ENCODE data around the gene NEDD8.

NEDD8 gene

GRCh38 chr14:24192933-24193332 lies 39.2 kb downstream of the NEDD8 start:
- Mint-ChIP-seq H3K9me3 (no peaks in the 10 kb centered on the region), H3K4me3 (no peak overlapping the region), H3K27me3 (no peaks in the 10 kb centered on the region), H3K36me3 (ENCODE audit: low read depth) (peaks cover 37% of the 10 kb centered on the region), H3K4me1 (ENCODE audit: low read depth) (peaks cover 61% of the 10 kb centered on the region), H3K27ac (no peak overlapping the region)

GRCh38 chr14:24190416-24190815 lies 41.8 kb downstream of the NEDD8 start:
- Mint-ChIP-seq H3K4me1 (ENCODE audit: low read depth) (peaks cover 59% of the 10 kb centered on the region), H3K36me3 (ENCODE audit: low read depth) (peaks cover 47% of the 10 kb centered on the region), H3K4me3 (no peak overlapping the region), H3K27ac (no peak overlapping the region), H3K9me3 (no peaks in the 10 kb centered on the region), H3K27me3 (no peaks in the 10 kb centered on the region)

- peak overlapping the region; percentile 90 for H3K4me3 Mint-ChIP-seq
- H3K36me3 Mint-ChIP-seq (ENCODE audit: low read depth) = peaks cover 50% of the 10 kb centered on the region
- peak overlapping the region; percentile 95 for H3K27ac Mint-ChIP-seq
- peaks cover 53% of the 10 kb centered on the region for H3K4me1 Mint-ChIP-seq (ENCODE audit: low read depth)
- no peaks in the 10 kb centered on the region for H3K9me3 Mint-ChIP-seq
- no peaks in the 10 kb centered on the region for H3K27me3 Mint-ChIP-seq
Observed at GRCh38 chr14:24189460-24189859, 42.7 kb downstream of the NEDD8 start.

- Mint-ChIP-seq H3K9me3 (no peaks in the 10 kb centered on the region), H3K27ac (peak overlapping the region; percentile 95), H3K36me3 (ENCODE audit: low read depth) (peaks cover 50% of the 10 kb centered on the region), H3K4me3 (peak overlapping the region; percentile 90), H3K4me1 (ENCODE audit: low read depth) (peaks cover 48% of the 10 kb centered on the region), H3K27me3 (no peaks in the 10 kb centered on the region)
Observed at GRCh38 chr14:24189059-24189375, 43.1 kb downstream of the NEDD8 start.

- H3K27ac Mint-ChIP-seq = peak within 1 kb of the TSS; percentile 95
- H3K9me3 Mint-ChIP-seq = no peaks in the 10 kb centered on the region
- H3K4me3 Mint-ChIP-seq = peak within 1 kb of the TSS; percentile 90
- no peaks in the 10 kb centered on the region for H3K27me3 Mint-ChIP-seq
- peaks cover 53% of the 10 kb centered on the region for H3K36me3 Mint-ChIP-seq (ENCODE audit: low read depth)
- H3K4me1 Mint-ChIP-seq (ENCODE audit: low read depth) = peaks cover 46% of the 10 kb centered on the region
Observed at GRCh38 chr14:24188251-24189058, 43.7 kb downstream of the NEDD8 start, which contains the start of gene IPO4. Gene IPO4 (minus strand): TSS chr14:24188816. CDS start chr14:24188787, 29 bp downstream.

GRCh38 chr14:24187539-24187915 lies 44.6 kb downstream of the NEDD8 start:
- Mint-ChIP-seq H3K36me3 (ENCODE audit: low read depth) (peaks cover 53% of the 10 kb centered on the region), H3K9me3 (no peaks in the 10 kb centered on the region), H3K27ac (peak overlapping the region; percentile 95), H3K27me3 (no peaks in the 10 kb centered on the region), H3K4me3 (peak overlapping the region; percentile 90), H3K4me1 (ENCODE audit: low read depth) (peaks cover 39% of the 10 kb centered on the region)

GRCh38 chr14:24186831-24187538 lies 45.2 kb downstream of the NEDD8 start:
- no peaks in the 10 kb centered on the region for H3K27me3 Mint-ChIP-seq
- H3K36me3 Mint-ChIP-seq (ENCODE audit: low read depth) = peaks cover 54% of the 10 kb centered on the region
- H3K9me3 Mint-ChIP-seq = no peaks in the 10 kb centered on the region
- peaks cover 34% of the 10 kb centered on the region for H3K4me1 Mint-ChIP-seq (ENCODE audit: low read depth)
- H3K4me3 Mint-ChIP-seq = peak overlapping the region; percentile 90
- peak overlapping the region; percentile 59 for H3K27ac Mint-ChIP-seq

- H3K4me1 Mint-ChIP-seq (ENCODE audit: low read depth) = peaks cover 32% of the 10 kb centered on the region
- H3K36me3 Mint-ChIP-seq (ENCODE audit: low read depth) = peaks cover 57% of the 10 kb centered on the region
- no peak overlapping the region for H3K4me3 Mint-ChIP-seq
- no peaks in the 10 kb centered on the region for H3K9me3 Mint-ChIP-seq
- no peaks in the 10 kb centered on the region for H3K27me3 Mint-ChIP-seq
- peak overlapping the region; percentile 55 for H3K27ac Mint-ChIP-seq
Observed at GRCh38 chr14:24185741-24186140, 46.4 kb downstream of the NEDD8 start.

GRCh38 chr14:24185026-24185425 lies 47.1 kb downstream of the NEDD8 start:
- Mint-ChIP-seq H3K9me3 (no peaks in the 10 kb centered on the region), H3K4me1 (ENCODE audit: low read depth) (peaks cover 27% of the 10 kb centered on the region), H3K27ac (no peak overlapping the region), H3K27me3 (no peaks in the 10 kb centered on the region), H3K36me3 (ENCODE audit: low read depth) (peaks cover 54% of the 10 kb centered on the region), H3K4me3 (no peak overlapping the region)

- peaks cover 23% of the 10 kb centered on the region for H3K4me1 Mint-ChIP-seq (ENCODE audit: low read depth)
- H3K27me3 Mint-ChIP-seq = no peaks in the 10 kb centered on the region
- H3K9me3 Mint-ChIP-seq = no peaks in the 10 kb centered on the region
- H3K36me3 Mint-ChIP-seq (ENCODE audit: low read depth) = peaks cover 57% of the 10 kb centered on the region
- H3K27ac Mint-ChIP-seq = no peak overlapping the region
- no peak overlapping the region for H3K4me3 Mint-ChIP-seq
Observed at GRCh38 chr14:24184104-24184970, 47.8 kb downstream of the NEDD8 start.

- Mint-ChIP-seq H3K4me1 (ENCODE audit: low read depth) (peaks cover 16% of the 10 kb centered on the region), H3K27ac (no peak overlapping the region), H3K4me3 (no peak overlapping the region), H3K36me3 (ENCODE audit: low read depth) (peaks cover 63% of the 10 kb centered on the region), H3K27me3 (no peaks in the 10 kb centered on the region), H3K9me3 (no peaks in the 10 kb centered on the region)
Observed at GRCh38 chr14:24183014-24183481, 49.1 kb downstream of the NEDD8 start.

- Mint-ChIP-seq H3K27ac (peak overlapping the region; percentile 65), H3K4me1 (ENCODE audit: low read depth) (peaks cover 9% of the 10 kb centered on the region), H3K9me3 (no peaks in the 10 kb centered on the region), H3K4me3 (no peak overlapping the region), H3K36me3 (ENCODE audit: low read depth) (peaks cover 57% of the 10 kb centered on the region), H3K27me3 (no peaks in the 10 kb centered on the region)
Observed at GRCh38 chr14:24182110-24182882, 49.9 kb downstream of the NEDD8 start.

- no peaks in the 10 kb centered on the region for H3K9me3 Mint-ChIP-seq
- H3K27me3 Mint-ChIP-seq = no peaks in the 10 kb centered on the region
- H3K4me3 Mint-ChIP-seq = no peak overlapping the region
- no peak overlapping the region for H3K27ac Mint-ChIP-seq
- H3K36me3 Mint-ChIP-seq (ENCODE audit: low read depth) = peaks cover 56% of the 10 kb centered on the region
- H3K4me1 Mint-ChIP-seq (ENCODE audit: low read depth) = peaks cover 3% of the 10 kb centered on the region
Observed at GRCh38 chr14:24181371-24182077, 50.6 kb downstream of the NEDD8 start.
